Measurements from ENCODE around the gene ARSJ. TPM values are rescaled to one million over a fixed set of nuclear protein-coding genes. Genes with fewer than 3 reads are reported as not detected.
A peak's percentile ranks its signal among the peaks of the same experiment; 100 is the strongest.

Gene ARSJ
- total RNA-seq, 4 donors from 2014 or later = 3.8 to 21.5 (median 7.8) TPM

GRCh38 chr4:113969709-113970334 is 9.6 kb downstream of the ARSJ start:
- TF ChIP-seq CTCF (IDR thresholded peaks at IDR 0.05) = no peak
- DNase-seq (ENCODE audit: low spot score) (no peak), ATAC-seq (ENCODE audit: low FRiP score) (peak; percentile 96)

GRCh38 chr4:113968473-113968872 is 11.0 kb downstream of the ARSJ start:
- TF ChIP-seq CTCF (IDR thresholded peaks at IDR 0.05) = no peak
- no peak for ATAC-seq (ENCODE audit: low FRiP score)
- DNase-seq (ENCODE audit: low spot score) = no peak

GRCh38 chr4:113967687-113968086 is 11.8 kb downstream of the ARSJ start:
- no peak for ATAC-seq (ENCODE audit: low FRiP score)
- no peak for DNase-seq (ENCODE audit: low spot score)
- TF ChIP-seq CTCF (IDR thresholded peaks at IDR 0.05) = no peak

- ATAC-seq (ENCODE audit: low FRiP score) (no peak), DNase-seq (ENCODE audit: low spot score) (no peak)
- no peak for TF ChIP-seq CTCF (IDR thresholded peaks at IDR 0.05)
These were observed 16.7 kb downstream of the ARSJ start for GRCh38 chr4:113962719-113963265.

GRCh38 chr4:113962016-113962347 is 17.5 kb downstream of the ARSJ start:
- DNase-seq (ENCODE audit: low spot score) (no peak), ATAC-seq (ENCODE audit: low FRiP score) (no peak)
- TF ChIP-seq CTCF (IDR thresholded peaks at IDR 0.05) = no peak

GRCh38 chr4:113960684-113961321 is 18.6 kb downstream of the ARSJ start:
- DNase-seq (ENCODE audit: low spot score) (no peak), ATAC-seq (ENCODE audit: low FRiP score) (peak; percentile 12)
- TF ChIP-seq CTCF (IDR thresholded peaks at IDR 0.05) = no peak

- TF ChIP-seq CTCF (IDR thresholded peaks at IDR 0.05) = no peak
- no peak for ATAC-seq (ENCODE audit: low FRiP score)
These were observed 19.9 kb downstream of the ARSJ start for GRCh38 chr4:113959539-113959937.

More at GRCh38 chr4:113959539-113959937, 19.9 kb downstream of the ARSJ start:
- no peak for DNase-seq (ENCODE audit: low spot score)

All from omental fat pad (tissue), 4 donors.